Lower lobe of right lung (tissue), 2 donors: ENCODE measurements around the gene PXYLP1. TPM values are rescaled to one million over a fixed set of nuclear protein-coding genes. Genes with fewer than 3 reads are reported as not detected.

Experiments
- ATAC-seq, 2 donors: fragments of 200-7000 bp; cut with Tn5 transposase; one replicate each; pipeline ENCODE4 v1.9.1; 2020 to 2022; ENCODE audit warnings: mild to moderate bottlenecking in 2 of 2, moderate library complexity in 2 of 2
- DNase-seq: peaks from one replicate; pipeline ENCODE4 v3.0.0-alpha.2; 2020
- H3K27ac ChIP-seq: fragments of 200-600 bp; one replicate; pipeline ENCODE4 v1.8.0; 2022
- H3K27me3 ChIP-seq: fragments of 200-600 bp; one replicate; pipeline ENCODE4 v1.8.0; 2022; ENCODE audit warnings: low read depth
- H3K36me3 ChIP-seq: fragments of 200-600 bp; one replicate; pipeline ENCODE4 v1.8.0; 2022; ENCODE audit warnings: mild to moderate bottlenecking
- H3K4me1 ChIP-seq: fragments of 200-600 bp; one replicate; pipeline ENCODE4 v1.8.0; 2022
- H3K4me3 ChIP-seq: fragments of 200-600 bp; one replicate; pipeline ENCODE4 v1.8.0; 2022; ENCODE audit warnings: mild to moderate bottlenecking
- H3K9me3 ChIP-seq: fragments of 200-600 bp; one replicate; pipeline ENCODE4 v1.8.0; 2022
- CTCF ChIP-seq: fragments of 200-600 bp; IDR thresholded peaks from one replicate; pipeline ENCODE4 v1.8.0; 2022; ENCODE audit warnings: antibody characterized with exemption, mild to moderate bottlenecking
- intact Hi-C: fragments of 100-400 bp; cut with DNase I; formaldehyde crosslinking; loops from one replicate; pipeline ENCODE4 v1.11.0; 2022
- total RNA-seq: library from RNA; stranded (reverse); fragmentation: NEBNext Ultra II Directional; extraction: Animal tissue kit (Norgen Biotek cat#: 25700); gene quantifications from one replicate; pipeline ENCODE4 v1.2.1, GENCODE V29; 2021
- donor health status: DM: no; HTN: yes; CAD: no; lungs with severe emphysema.

Gene PXYLP1
- total RNA-seq, 1 donor from 2014 or later: 8.9 TPM

GRCh38 chr3:141269961-141270360 lies 38.3 kb downstream of the PXYLP1 start:
- TF ChIP-seq CTCF: no peak
- H3K27ac ChIP-seq: no peak overlapping the region
- no peaks in the 10 kb centered on the region for H3K9me3 ChIP-seq
- intact Hi-C loops: no loop called here
- peaks cover 4% of the 10 kb centered on the region for H3K36me3 ChIP-seq
- no peaks in the 10 kb centered on the region for H3K27me3 ChIP-seq
- no peak for ATAC-seq
- H3K4me1 ChIP-seq: no peaks in the 10 kb centered on the region
- no peak overlapping the region for H3K4me3 ChIP-seq
- DNase-seq: no peak

GRCh38 chr3:141271279-141272030 lies 39.8 kb downstream of the PXYLP1 start:
- H3K27me3 ChIP-seq: no peaks in the 10 kb centered on the region
- ATAC-seq: no peak
- no peak overlapping the region for H3K4me3 ChIP-seq
- H3K9me3 ChIP-seq: no peaks in the 10 kb centered on the region
- intact Hi-C loops: no loop called here
- TF ChIP-seq CTCF: no peak
- peaks cover 4% of the 10 kb centered on the region for H3K4me1 ChIP-seq
- H3K27ac ChIP-seq: no peak overlapping the region
- H3K36me3 ChIP-seq: peaks cover 4% of the 10 kb centered on the region
- DNase-seq: no peak

GRCh38 chr3:141272906-141273662 lies 41.5 kb downstream of the PXYLP1 start:
- H3K4me3 ChIP-seq: no peak overlapping the region
- H3K4me1 ChIP-seq: peaks cover 4% of the 10 kb centered on the region
- H3K36me3 ChIP-seq: peaks cover 4% of the 10 kb centered on the region
- no peak for ATAC-seq
- intact Hi-C loops: no loop called here
- DNase-seq: no peak
- no peaks in the 10 kb centered on the region for H3K9me3 ChIP-seq
- TF ChIP-seq CTCF: no peak
- no peak overlapping the region for H3K27ac ChIP-seq
- no peaks in the 10 kb centered on the region for H3K27me3 ChIP-seq

GRCh38 chr3:141273700-141274410 lies 42.2 kb downstream of the PXYLP1 start:
- Histone ChIP-seq H3K4me3 (no peak overlapping the region), H3K9me3 (no peaks in the 10 kb centered on the region), H3K27ac (no peak overlapping the region), H3K27me3 (no peaks in the 10 kb centered on the region), H3K36me3 (peaks cover 4% of the 10 kb centered on the region), H3K4me1 (peaks cover 10% of the 10 kb centered on the region)
- no peak for DNase-seq
- TF ChIP-seq CTCF: no peak
- intact Hi-C loops: no loop called here
- no peak for ATAC-seq

GRCh38 chr3:141274411-141275031 lies 42.9 kb downstream of the PXYLP1 start:
- no peak for TF ChIP-seq CTCF
- DNase-seq: no peak
- intact Hi-C loops: no loop called here
- H3K27ac ChIP-seq: no peak overlapping the region
- H3K36me3 ChIP-seq: peaks cover 4% of the 10 kb centered on the region
- no peaks in the 10 kb centered on the region for H3K9me3 ChIP-seq
- no peak overlapping the region for H3K4me3 ChIP-seq
- peaks cover 14% of the 10 kb centered on the region for H3K4me1 ChIP-seq
- ATAC-seq: no peak
- no peaks in the 10 kb centered on the region for H3K27me3 ChIP-seq
